ENCODE data around the gene SYT6.

DNA sequence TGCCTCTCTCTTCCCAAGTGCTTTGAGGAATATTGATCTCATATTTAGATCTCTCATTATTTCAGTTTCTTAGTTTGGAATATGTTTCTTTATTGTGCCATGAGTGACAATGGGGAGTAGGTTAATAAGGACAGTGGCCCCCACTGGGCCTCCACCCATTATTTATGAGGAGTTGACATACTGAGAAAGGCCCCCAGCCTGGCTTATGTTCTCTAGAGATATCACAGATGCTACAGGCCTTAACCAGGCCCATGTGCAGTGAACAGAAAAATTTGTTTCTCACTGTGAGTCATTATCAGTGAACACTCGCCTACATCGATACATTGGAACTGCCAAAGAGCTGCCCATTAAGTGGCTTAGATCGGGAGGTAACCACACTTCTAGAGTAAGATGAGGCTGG is 35.7 kb upstream of the SYT6 start:
- TF ChIP-seq, protein P1, sequence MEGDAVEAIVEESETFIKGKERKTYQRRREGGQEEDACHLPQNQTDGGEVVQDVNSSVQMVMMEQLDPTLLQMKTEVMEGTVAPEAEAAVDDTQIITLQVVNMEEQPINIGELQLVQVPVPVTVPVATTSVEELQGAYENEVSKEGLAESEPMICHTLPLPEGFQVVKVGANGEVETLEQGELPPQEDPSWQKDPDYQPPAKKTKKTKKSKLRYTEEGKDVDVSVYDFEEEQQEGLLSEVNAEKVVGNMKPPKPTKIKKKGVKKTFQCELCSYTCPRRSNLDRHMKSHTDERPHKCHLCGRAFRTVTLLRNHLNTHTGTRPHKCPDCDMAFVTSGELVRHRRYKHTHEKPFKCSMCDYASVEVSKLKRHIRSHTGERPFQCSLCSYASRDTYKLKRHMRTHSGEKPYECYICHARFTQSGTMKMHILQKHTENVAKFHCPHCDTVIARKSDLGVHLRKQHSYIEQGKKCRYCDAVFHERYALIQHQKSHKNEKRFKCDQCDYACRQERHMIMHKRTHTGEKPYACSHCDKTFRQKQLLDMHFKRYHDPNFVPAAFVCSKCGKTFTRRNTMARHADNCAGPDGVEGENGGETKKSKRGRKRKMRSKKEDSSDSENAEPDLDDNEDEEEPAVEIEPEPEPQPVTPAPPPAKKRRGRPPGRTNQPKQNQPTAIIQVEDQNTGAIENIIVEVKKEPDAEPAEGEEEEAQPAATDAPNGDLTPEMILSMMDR (conservative IDR thresholded peaks at IDR 0.05) = no peak
- no peak for TF ChIP-seq ZFX (IDR thresholded peaks at IDR 0.05)
